Ovary (tissue), 9 donors: ENCODE data around the gene RASGRP4. TPM values are rescaled to one million over a fixed set of nuclear protein-coding genes. Genes with fewer than 3 reads are reported as not detected.

Source experiments
- DNase-seq, 5 donors: peaks; one replicate each; pipeline ENCODE4 v3.0.0-alpha.2; 2019 to 2020
- H3K27ac ChIP-seq, 2 donors: fragments of 200-600 bp; one replicate each; pipeline versions ENCODE4 v1.5.1 to v1.8.0; 2019 to 2022
- H3K27me3 ChIP-seq: fragments of 200-600 bp; one replicate; pipeline ENCODE4 v1.8.0; 2022
- H3K36me3 ChIP-seq: fragments of 200-600 bp; sonication (generic); one replicate; pipeline ENCODE4 v1.5.1; 2019
- H3K4me1 ChIP-seq: one replicate; pipeline ENCODE4 v1.8.1; 2013; ENCODE audit warnings: mild to moderate bottlenecking, moderate library complexity; ENCODE audit not compliant: insufficient read depth
- H3K4me3 ChIP-seq: fragments of 200-600 bp; sonication (generic); one replicate; pipeline ENCODE4 v1.5.1; 2017
- H3K9me3 ChIP-seq, 2 donors: fragments of 200-600 bp in 1 of 2; sonication (generic) in 1 of 2; one replicate each; pipeline versions ENCODE4 v1.5.1 to v1.8.1; 2013 to 2019; ENCODE audit warnings: mild to moderate bottlenecking in 1 of 2, moderate library complexity in 1 of 2
- EP300 ChIP-seq: sonication (generic); formaldehyde crosslinking; IDR thresholded peaks from one replicate; pipeline ENCODE4 v1.6.1; 2017; ENCODE audit warnings: antibody characterized with exemption
- POLR2A ChIP-seq: fragments of 450-650 bp; IDR thresholded peaks from one replicate; pipeline ENCODE4 v1.6.1; 2017; ENCODE audit warnings: antibody characterized with exemption, mild to moderate bottlenecking, moderate library complexity
- WGBS, 3 donors: extraction: QIAGEN DNeasy Blood & Tissue Kit in 1 of 3; methylation state at CpG; one replicate each; pipeline versions ENCODE4 v1.1.5 to v1.1.7; 2013 to 2017; 5-methylcytosine and 5-hydroxymethylcytosine counted together
- intact Hi-C, 4 donors: fragments of 100-400 bp; cut with DNase I; formaldehyde crosslinking; loops; one replicate each; pipeline versions ENCODE4 v1.11.0 to v1.15.1; 2022 to 2023
- polyA plus RNA-seq, 2 donors: library from polyadenylated mRNA; stranded (reverse); fragments of 200-250 nt in 1 of 2; fragments of 350-450 nt in 1 of 2; fragmentation: Illumina TruSeq in 1 of 2; extraction: RNeasy Lipid Tissue Mini Kit (QIAGEN cat#74804) in 1 of 2; gene quantifications; one replicate each; pipeline ENCODE4 v1.2.3, GENCODE V29; 2013 to 2014
- total RNA-seq, 7 donors: library from RNA; depleted of rRNA in 2 of 7; stranded (reverse); fragments of >200 nt in 2 of 7; fragmentation: NEBNext Ultra II Directional in 3 of 7; extraction: Animal tissue kit (Norgen Biotek cat#: 25700) in 3 of 7; gene quantifications; one replicate each; pipeline versions ENCODE4 v1.1.0 to v1.2.4, GENCODE V29; 2016 to 2023
- TF ChIP-seq, protein P1 (sequence below), 3 donors: fragments of 450-650 bp in 2 of 3; fragments of 200-600 bp in 1 of 3; IDR thresholded peaks; one replicate each; pipeline versions ENCODE4 v1.5.1 to v1.8.0; 2016 to 2022; ENCODE audit warnings: antibody characterized with exemption in 3 of 3, mild to moderate bottlenecking in 1 of 3
- donor health status: DM: no; HTN: no; CAD: no; lungs with moderate emphysema.
- donor health status: DM: no; HTN: no; CAD: no.
- donor health status: Bipolar disorder and iron deficiency.
- donor health status: DM: yes; HTN: yes; CAD: no.
- donor health status: DM: no; HTN: no; CAD: no.
- donor health status: DM: yes; HTN: yes; CAD: no.

The RASGRP4 gene
- total and polyA plus RNA-seq, 9 donors: 0.45 to 2.5 (median 0.84) TPM

GRCh38 chr19:38385057-38385803 is 40.8 kb downstream of the RASGRP4 start:
- Histone ChIP-seq H3K27me3 (no peaks in the 10 kb centered on the region), H3K4me3 (no peak overlapping the region), H3K36me3 (no peaks in the 10 kb centered on the region), H3K27ac (no peak overlapping the region), H3K4me1 (peaks cover 10% of the 10 kb centered on the region), H3K9me3 (no peaks in the 10 kb centered on the region)
- WGBS, 3 donors: 70 to 84% (median 80%) methylated on average over 35 to 40 of the region's 40 CpGs
- TF ChIP-seq, protein P1, sequence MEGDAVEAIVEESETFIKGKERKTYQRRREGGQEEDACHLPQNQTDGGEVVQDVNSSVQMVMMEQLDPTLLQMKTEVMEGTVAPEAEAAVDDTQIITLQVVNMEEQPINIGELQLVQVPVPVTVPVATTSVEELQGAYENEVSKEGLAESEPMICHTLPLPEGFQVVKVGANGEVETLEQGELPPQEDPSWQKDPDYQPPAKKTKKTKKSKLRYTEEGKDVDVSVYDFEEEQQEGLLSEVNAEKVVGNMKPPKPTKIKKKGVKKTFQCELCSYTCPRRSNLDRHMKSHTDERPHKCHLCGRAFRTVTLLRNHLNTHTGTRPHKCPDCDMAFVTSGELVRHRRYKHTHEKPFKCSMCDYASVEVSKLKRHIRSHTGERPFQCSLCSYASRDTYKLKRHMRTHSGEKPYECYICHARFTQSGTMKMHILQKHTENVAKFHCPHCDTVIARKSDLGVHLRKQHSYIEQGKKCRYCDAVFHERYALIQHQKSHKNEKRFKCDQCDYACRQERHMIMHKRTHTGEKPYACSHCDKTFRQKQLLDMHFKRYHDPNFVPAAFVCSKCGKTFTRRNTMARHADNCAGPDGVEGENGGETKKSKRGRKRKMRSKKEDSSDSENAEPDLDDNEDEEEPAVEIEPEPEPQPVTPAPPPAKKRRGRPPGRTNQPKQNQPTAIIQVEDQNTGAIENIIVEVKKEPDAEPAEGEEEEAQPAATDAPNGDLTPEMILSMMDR (IDR thresholded peaks at IDR 0.05): no peak
- no peak for TF ChIP-seq EP300
- no peak for TF ChIP-seq POLR2A
- intact Hi-C loops: no loop called here
- no peak for DNase-seq

DNA sequence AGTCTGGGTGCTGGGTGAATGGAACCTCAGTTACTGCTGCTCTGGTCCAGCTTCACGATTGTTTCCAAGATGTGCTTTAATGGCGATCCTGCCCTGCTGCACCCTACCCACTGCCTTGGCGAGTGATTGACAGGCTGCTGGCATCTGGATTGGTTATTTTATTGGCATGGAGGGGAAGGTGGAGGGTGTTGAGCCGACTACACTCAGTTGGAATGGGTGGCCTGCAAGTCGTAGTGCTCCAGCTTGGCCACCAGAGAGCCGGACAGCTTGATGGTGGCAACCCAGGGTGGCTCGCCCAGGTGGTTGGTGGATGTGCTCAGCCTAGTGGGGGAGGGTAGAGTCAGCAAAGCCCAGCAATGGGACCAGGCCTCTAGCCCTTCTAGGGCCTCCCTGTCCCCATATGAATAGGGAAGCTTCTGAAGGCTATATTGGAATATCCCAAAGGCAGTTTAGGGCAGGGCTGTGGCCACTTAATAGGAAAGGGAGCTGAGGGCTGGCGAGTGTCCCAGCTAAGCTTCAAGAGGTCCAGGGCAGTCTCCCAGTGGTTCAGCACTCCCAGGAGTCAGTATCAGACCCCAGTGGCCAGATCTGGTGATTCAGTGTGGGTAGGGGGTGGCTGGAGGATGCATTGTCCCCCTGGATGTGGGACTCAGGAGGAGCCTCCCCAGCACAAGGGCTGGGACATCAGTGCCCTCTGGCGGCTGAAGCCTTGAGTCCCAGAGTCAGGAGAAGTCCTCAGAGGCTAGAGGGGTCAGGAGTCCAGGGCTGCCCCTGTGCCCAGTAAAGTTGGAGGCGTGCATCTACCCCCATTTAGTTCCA is 41.6 kb downstream of the RASGRP4 start:
- Histone ChIP-seq H3K27ac (no peak overlapping the region), H3K36me3 (no peaks in the 10 kb centered on the region), H3K4me1 (peaks cover 10% of the 10 kb centered on the region), H3K4me3 (no peak overlapping the region), H3K27me3 (no peaks in the 10 kb centered on the region), H3K9me3 (no peaks in the 10 kb centered on the region)
- TF ChIP-seq POLR2A (no peak), EP300 (no peak)
- TF ChIP-seq, protein P1 (IDR thresholded peaks at IDR 0.05): no peak
- intact Hi-C loops: no loop called here
- no peak for DNase-seq
- 83 to 87% (median 84%) methylated on average over 10 of the region's 10 CpGs for WGBS, 3 donors

- no peaks in the 10 kb centered on the region for H3K27me3 ChIP-seq
- WGBS, 3 donors: 94 to 100% (median 100%) methylated on average over 2 of the region's 2 CpGs
- TF ChIP-seq, protein P1 (IDR thresholded peaks at IDR 0.05): no peak
- TF ChIP-seq EP300 (no peak), POLR2A (no peak)
These were observed 42.3 kb downstream of the RASGRP4 start for GRCh38 chr19:38383743-38384142.

GRCh38 chr19:38383184-38383583 is 42.8 kb downstream of the RASGRP4 start:
- H3K4me3 ChIP-seq: no peak overlapping the region
- peaks cover 10% of the 10 kb centered on the region for H3K4me1 ChIP-seq
- H3K27me3 ChIP-seq: no peaks in the 10 kb centered on the region
- no peak overlapping the region for H3K27ac ChIP-seq
- intact Hi-C loops: no loop called here
- H3K36me3 ChIP-seq: no peaks in the 10 kb centered on the region
- WGBS, 3 donors: 85 to 93% (median 88%) methylated on average over 10 of the region's 10 CpGs
- no peaks in the 10 kb centered on the region for H3K9me3 ChIP-seq
- TF ChIP-seq POLR2A (no peak), EP300 (no peak)
- TF ChIP-seq, protein P1 (IDR thresholded peaks at IDR 0.05): no peak
- DNase-seq: no peak

More at GRCh38 chr19:38383743-38384142, 42.3 kb downstream of the RASGRP4 start:
- H3K4me1 ChIP-seq: peaks cover 10% of the 10 kb centered on the region
- no peak overlapping the region for H3K27ac ChIP-seq
- H3K4me3 ChIP-seq: no peak overlapping the region
- no peak for DNase-seq
- no peaks in the 10 kb centered on the region for H3K9me3 ChIP-seq
- no peaks in the 10 kb centered on the region for H3K36me3 ChIP-seq
- intact Hi-C loops: no loop called here
